ENCODE measurements around the gene GABBR2.
A peak's percentile ranks its signal among the peaks of the same experiment; 100 is the strongest.
"Not testable (repeated sequence)": the region's sequence is repeated elsewhere in the genome, so short reads cannot be mapped to it uniquely, and the experiment has no call there.

The GABBR2 gene

GRCh38 chr9:98686961-98687855 is 21.5 kb downstream of the GABBR2 start:
- DNase-seq (ENCODE audit: low spot score): no peak

GRCh38 chr9:98684816-98685215 is 23.9 kb downstream of the GABBR2 start:
- DNase-seq (ENCODE audit: low spot score): not testable (repeated sequence)

GRCh38 chr9:98678244-98678842 is 30.4 kb downstream of the GABBR2 start:
- peak; percentile 37 for DNase-seq (ENCODE audit: low spot score)

GRCh38 chr9:98673681-98674080 is 35.1 kb downstream of the GABBR2 start:
- no peak for DNase-seq (ENCODE audit: low spot score)

GRCh38 chr9:98667005-98667640 is 41.6 kb downstream of the GABBR2 start:
- DNase-seq (ENCODE audit: low spot score): no peak

GRCh38 chr9:98665501-98665900 is 43.2 kb downstream of the GABBR2 start:
- no peak for DNase-seq (ENCODE audit: low spot score)

GRCh38 chr9:98660541-98660940 is 48.2 kb downstream of the GABBR2 start:
- no peak for DNase-seq (ENCODE audit: low spot score)

- DNase-seq (ENCODE audit: low spot score): no peak
Measured at GRCh38 chr9:98658951-98659351, 49.8 kb downstream of the GABBR2 start.

GRCh38 chr9:98657897-98658296 is 50.8 kb downstream of the GABBR2 start:
- DNase-seq (ENCODE audit: low spot score): no peak

- DNase-seq (ENCODE audit: low spot score): no peak
Measured at GRCh38 chr9:98656511-98656910, 52.2 kb downstream of the GABBR2 start.

- not testable (repeated sequence) for DNase-seq (ENCODE audit: low spot score)
Measured at GRCh38 chr9:98655428-98655827, 53.3 kb downstream of the GABBR2 start.

- no peak for DNase-seq (ENCODE audit: low spot score)
Measured at GRCh38 chr9:98654247-98654646, 54.5 kb downstream of the GABBR2 start.

- DNase-seq (ENCODE audit: low spot score): no peak
Measured at GRCh38 chr9:98652741-98653140, 56.0 kb downstream of the GABBR2 start.

GRCh38 chr9:98652302-98652701 is 56.4 kb downstream of the GABBR2 start:
- no peak for DNase-seq (ENCODE audit: low spot score)

- DNase-seq (ENCODE audit: low spot score): no peak
Measured at GRCh38 chr9:98647236-98647635, 61.5 kb downstream of the GABBR2 start.

GRCh38 chr9:98644011-98644410 is 64.7 kb downstream of the GABBR2 start:
- no peak for DNase-seq (ENCODE audit: low spot score)

GRCh38 chr9:98642661-98643312 is 65.9 kb downstream of the GABBR2 start:
- DNase-seq (ENCODE audit: low spot score): no peak

- no peak for DNase-seq (ENCODE audit: low spot score)
Measured at GRCh38 chr9:98641695-98642094, 67.0 kb downstream of the GABBR2 start.

- no peak for DNase-seq (ENCODE audit: low spot score)
Measured at GRCh38 chr9:98640394-98640793, 68.3 kb downstream of the GABBR2 start.

- DNase-seq (ENCODE audit: low spot score): no peak
Measured at GRCh38 chr9:98639133-98639532, 69.6 kb downstream of the GABBR2 start.

- no peak for DNase-seq (ENCODE audit: low spot score)
Measured at GRCh38 chr9:98637381-98637780, 71.4 kb downstream of the GABBR2 start.

- DNase-seq (ENCODE audit: low spot score): no peak
Measured at GRCh38 chr9:98635374-98635773, 73.4 kb downstream of the GABBR2 start.
